ENCODE results near the gene SLC5A4. TPM values are rescaled to one million over a fixed set of nuclear protein-coding genes. Genes with fewer than 3 reads are reported as not detected.

The SLC5A4 gene
- total RNA-seq, 1 experiment from 2014 or later = not detected

DNA sequence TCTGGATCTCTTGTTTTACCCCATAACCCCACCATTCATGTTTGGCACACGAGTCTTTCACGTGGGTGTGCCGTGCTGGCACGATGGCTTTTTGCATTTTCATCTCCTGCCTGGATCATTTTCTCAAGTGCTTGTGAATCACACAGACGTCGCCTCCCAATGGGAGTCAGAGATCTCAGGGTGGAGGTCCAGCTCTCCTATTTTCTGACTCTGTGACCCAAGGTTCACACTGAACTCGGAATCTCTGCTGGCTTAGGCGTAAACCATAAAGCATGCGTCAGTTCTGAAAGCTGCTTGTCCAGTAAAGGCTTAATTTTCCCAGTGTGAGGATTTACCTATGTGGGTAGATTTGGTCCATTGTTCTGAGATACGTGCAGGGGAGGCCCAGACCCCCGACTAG lies 80.0 kb downstream of the SLC5A4 start:
- H3K4me1 Mint-ChIP-seq (ENCODE audit: low read depth, unreplicated experiment) = no peaks in the 10 kb centered on the region
- H3K36me3 Mint-ChIP-seq (ENCODE audit: insufficient read depth, unreplicated experiment) = peaks cover 4% of the 10 kb centered on the region
- peaks cover 16% of the 10 kb centered on the region for H3K27me3 Mint-ChIP-seq (ENCODE audit: insufficient read depth, unreplicated experiment)
- no peak overlapping the region for H3K4me3 Mint-ChIP-seq (ENCODE audit: unreplicated experiment)
- no peaks in the 10 kb centered on the region for H3K9me3 Mint-ChIP-seq (ENCODE audit: unreplicated experiment)
- POLR2A ChIA-PET = no interaction called here
- Histone ChIP-seq H3K4me1 (no peaks in the 10 kb centered on the region), H3K9me3 (no peaks in the 10 kb centered on the region), H3K4me3 (ENCODE audit: low read depth, low read length) (no peak overlapping the region), H3K27me3 (replicated peaks; ENCODE audit: control insufficient read depth, insufficient read depth, low read length) (no peaks in the 10 kb centered on the region; the same call in 1 of the 2 replicates), H3K36me3 (ENCODE audit: control insufficient read depth, insufficient read depth, low read length) (no peaks in the 10 kb centered on the region)
- H3K27ac Mint-ChIP-seq (ENCODE audit: unreplicated experiment) = no peak overlapping the region
- CTCF ChIA-PET = no interaction called here
- intact Hi-C loops (cut with micrococcal nuclease; ENCODE audit: unreplicated experiment) = no loop called here
- BruUV-seq (replicated peaks) = no TSS peak
- no peak for DNase-seq
- TF ChIP-seq, protein P1, sequence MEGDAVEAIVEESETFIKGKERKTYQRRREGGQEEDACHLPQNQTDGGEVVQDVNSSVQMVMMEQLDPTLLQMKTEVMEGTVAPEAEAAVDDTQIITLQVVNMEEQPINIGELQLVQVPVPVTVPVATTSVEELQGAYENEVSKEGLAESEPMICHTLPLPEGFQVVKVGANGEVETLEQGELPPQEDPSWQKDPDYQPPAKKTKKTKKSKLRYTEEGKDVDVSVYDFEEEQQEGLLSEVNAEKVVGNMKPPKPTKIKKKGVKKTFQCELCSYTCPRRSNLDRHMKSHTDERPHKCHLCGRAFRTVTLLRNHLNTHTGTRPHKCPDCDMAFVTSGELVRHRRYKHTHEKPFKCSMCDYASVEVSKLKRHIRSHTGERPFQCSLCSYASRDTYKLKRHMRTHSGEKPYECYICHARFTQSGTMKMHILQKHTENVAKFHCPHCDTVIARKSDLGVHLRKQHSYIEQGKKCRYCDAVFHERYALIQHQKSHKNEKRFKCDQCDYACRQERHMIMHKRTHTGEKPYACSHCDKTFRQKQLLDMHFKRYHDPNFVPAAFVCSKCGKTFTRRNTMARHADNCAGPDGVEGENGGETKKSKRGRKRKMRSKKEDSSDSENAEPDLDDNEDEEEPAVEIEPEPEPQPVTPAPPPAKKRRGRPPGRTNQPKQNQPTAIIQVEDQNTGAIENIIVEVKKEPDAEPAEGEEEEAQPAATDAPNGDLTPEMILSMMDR (IDR thresholded peaks at IDR 0.05; ENCODE audit: insufficient read depth in 1 of 2, low read depth in 1 of 2, low read length in 1 of 2, severe bottlenecking in 1 of 2, unreplicated experiment in 1 of 2) = no peak

Other genes with a start within 250 kb of the SLC5A4 start
- gene SLC5A1, start 212.1 kb downstream of the SLC5A4 start, total RNA-seq (2022) = 0.23 and 0.81 TPM in 2 replicates
- gene C22orf42, start 96.0 kb downstream of the SLC5A4 start, total RNA-seq (2022) = not detected in 2 replicates
- not detected in 2 replicates for gene RFPL2, start 50.3 kb downstream of the SLC5A4 start, total RNA-seq (2022)
- not detected in 2 replicates for gene RFPL3, start 102.5 kb upstream of the SLC5A4 start, total RNA-seq (2022)
- gene RTCB, start 156.9 kb upstream of the SLC5A4 start, total RNA-seq (2022) = 105 and 112 TPM in 2 replicates
- not detected in 2 replicates for gene BPIFC, start 209.1 kb upstream of the SLC5A4 start, total RNA-seq (2022)
- gene FBXO7, start 219.5 kb upstream of the SLC5A4 start, total RNA-seq (2022) = 82.7 and 85.1 TPM in 2 replicates

Data from Caco-2 (cell line).